Measurements from ENCODE around the gene ALB.

The ALB gene

GRCh38 chr4:73429826-73430587 lies 25.9 kb downstream of the ALB start:
- Histone ChIP-seq H3K4me1 (ENCODE audit: control insufficient read depth, insufficient read depth, low read length) (no peaks in the 10 kb centered on the region), H3K36me3 (ENCODE audit: control insufficient read depth, insufficient read depth, low read length) (no peaks in the 10 kb centered on the region), H3K4me3 (ENCODE audit: low read length) (no peak overlapping the region), H3K27me3 (ENCODE audit: control insufficient read depth, insufficient read depth, low read length) (no peaks in the 10 kb centered on the region), H3K9me3 (ENCODE audit: control insufficient read depth, insufficient read depth, low read length) (no peaks in the 10 kb centered on the region), H3K27ac (ENCODE audit: low read length) (no peak overlapping the region)
- DNase-seq (ENCODE audit: low read depth, low spot score), result no peak
- WGBS (ENCODE audit: insufficient coverage, insufficient read length), result no CpG with 5 or more reads among the region's 2 CpGs

GRCh38 chr4:73431813-73432168 lies 27.7 kb downstream of the ALB start:
- Histone ChIP-seq H3K36me3 (ENCODE audit: control insufficient read depth, insufficient read depth, low read length) (no peaks in the 10 kb centered on the region), H3K9me3 (ENCODE audit: control insufficient read depth, insufficient read depth, low read length) (no peaks in the 10 kb centered on the region), H3K27ac (ENCODE audit: low read length) (no peak overlapping the region), H3K27me3 (ENCODE audit: control insufficient read depth, insufficient read depth, low read length) (no peaks in the 10 kb centered on the region), H3K4me1 (ENCODE audit: control insufficient read depth, insufficient read depth, low read length) (no peaks in the 10 kb centered on the region), H3K4me3 (ENCODE audit: low read length) (no peak overlapping the region)
- DNase-seq (ENCODE audit: low read depth, low spot score), result no peak
- no CpG with 5 or more reads among the region's 1 CpG for WGBS (ENCODE audit: insufficient coverage, insufficient read length)

GRCh38 chr4:73432169-73433000 lies 28.3 kb downstream of the ALB start:
- no peak for DNase-seq (ENCODE audit: low read depth, low spot score)
- no peak overlapping the region for H3K27ac ChIP-seq (ENCODE audit: low read length)
- WGBS (ENCODE audit: insufficient coverage, insufficient read length), result no CpG with 5 or more reads among the region's 5 CpGs

GRCh38 chr4:73433140-73433539 lies 29.1 kb downstream of the ALB start:
- no peak overlapping the region for H3K4me3 ChIP-seq (ENCODE audit: low read length)
- no peaks in the 10 kb centered on the region for H3K27me3 ChIP-seq (ENCODE audit: control insufficient read depth, insufficient read depth, low read length)
- H3K36me3 ChIP-seq (ENCODE audit: control insufficient read depth, insufficient read depth, low read length), result no peaks in the 10 kb centered on the region
- no CpG with 5 or more reads among the region's 2 CpGs for WGBS (ENCODE audit: insufficient coverage, insufficient read length)
- no peaks in the 10 kb centered on the region for H3K9me3 ChIP-seq (ENCODE audit: control insufficient read depth, insufficient read depth, low read length)
- no peaks in the 10 kb centered on the region for H3K4me1 ChIP-seq (ENCODE audit: control insufficient read depth, insufficient read depth, low read length)
- DNase-seq (ENCODE audit: low read depth, low spot score), result no peak
- no peak overlapping the region for H3K27ac ChIP-seq (ENCODE audit: low read length)

More at GRCh38 chr4:73432169-73433000, 28.3 kb downstream of the ALB start:
- Histone ChIP-seq H3K27me3 (ENCODE audit: control insufficient read depth, insufficient read depth, low read length) (no peaks in the 10 kb centered on the region), H3K36me3 (ENCODE audit: control insufficient read depth, insufficient read depth, low read length) (no peaks in the 10 kb centered on the region), H3K4me1 (ENCODE audit: control insufficient read depth, insufficient read depth, low read length) (no peaks in the 10 kb centered on the region), H3K9me3 (ENCODE audit: control insufficient read depth, insufficient read depth, low read length) (no peaks in the 10 kb centered on the region), H3K4me3 (ENCODE audit: low read length) (no peak overlapping the region)

- Histone ChIP-seq H3K4me1 (ENCODE audit: control insufficient read depth, insufficient read depth, low read length) (no peaks in the 10 kb centered on the region), H3K9me3 (ENCODE audit: control insufficient read depth, insufficient read depth, low read length) (no peaks in the 10 kb centered on the region), H3K27ac (ENCODE audit: low read length) (no peak overlapping the region), H3K27me3 (ENCODE audit: control insufficient read depth, insufficient read depth, low read length) (no peaks in the 10 kb centered on the region), H3K4me3 (ENCODE audit: low read length) (no peak overlapping the region), H3K36me3 (ENCODE audit: control insufficient read depth, insufficient read depth, low read length) (no peaks in the 10 kb centered on the region)
- no peak for DNase-seq (ENCODE audit: low read depth, low spot score)
- no CpG with 5 or more reads among the region's 3 CpGs for WGBS (ENCODE audit: insufficient coverage, insufficient read length)
These were observed 30.2 kb downstream of the ALB start for GRCh38 chr4:73434311-73434710.

- Histone ChIP-seq H3K27me3 (ENCODE audit: control insufficient read depth, insufficient read depth, low read length) (no peaks in the 10 kb centered on the region), H3K4me3 (ENCODE audit: low read length) (no peak within 1 kb of the TSS), H3K4me1 (ENCODE audit: control insufficient read depth, insufficient read depth, low read length) (no peaks in the 10 kb centered on the region), H3K27ac (ENCODE audit: low read length) (no peak within 1 kb of the TSS), H3K9me3 (ENCODE audit: control insufficient read depth, insufficient read depth, low read length) (no peaks in the 10 kb centered on the region), H3K36me3 (ENCODE audit: control insufficient read depth, insufficient read depth, low read length) (no peaks in the 10 kb centered on the region)
- no peak for DNase-seq (ENCODE audit: low read depth, low spot score)
- WGBS (ENCODE audit: insufficient coverage, insufficient read length), result no CpG with 5 or more reads among the region's 1 CpG
These were observed 31.9 kb downstream of the ALB start, which contains the start of gene AFP for GRCh38 chr4:73435984-73436383. Gene AFP, plus strand, starts transcription at chr4:73436221. Its CDS starts 42 bp downstream, at chr4:73436263.

GRCh38 chr4:73436674-73437557 lies 32.8 kb downstream of the ALB start:
- no peak overlapping the region for H3K27ac ChIP-seq (ENCODE audit: low read length)
- no peaks in the 10 kb centered on the region for H3K36me3 ChIP-seq (ENCODE audit: control insufficient read depth, insufficient read depth, low read length)
- no peaks in the 10 kb centered on the region for H3K4me1 ChIP-seq (ENCODE audit: control insufficient read depth, insufficient read depth, low read length)
- WGBS (ENCODE audit: insufficient coverage, insufficient read length), result no CpG with 5 or more reads among the region's 3 CpGs
- no peaks in the 10 kb centered on the region for H3K9me3 ChIP-seq (ENCODE audit: control insufficient read depth, insufficient read depth, low read length)
- no peak for DNase-seq (ENCODE audit: low read depth, low spot score)
- no peak overlapping the region for H3K4me3 ChIP-seq (ENCODE audit: low read length)
- no peaks in the 10 kb centered on the region for H3K27me3 ChIP-seq (ENCODE audit: control insufficient read depth, insufficient read depth, low read length)

- Histone ChIP-seq H3K27me3 (ENCODE audit: control insufficient read depth, insufficient read depth, low read length) (no peaks in the 10 kb centered on the region), H3K36me3 (ENCODE audit: control insufficient read depth, insufficient read depth, low read length) (no peaks in the 10 kb centered on the region), H3K4me1 (ENCODE audit: control insufficient read depth, insufficient read depth, low read length) (no peaks in the 10 kb centered on the region), H3K4me3 (ENCODE audit: low read length) (no peak overlapping the region), H3K27ac (ENCODE audit: low read length) (no peak overlapping the region), H3K9me3 (ENCODE audit: control insufficient read depth, insufficient read depth, low read length) (no peaks in the 10 kb centered on the region)
- DNase-seq (ENCODE audit: low read depth, low spot score), result no peak
These were observed 33.5 kb downstream of the ALB start for GRCh38 chr4:73437558-73437956.

GRCh38 chr4:73438048-73438447 lies 34.0 kb downstream of the ALB start:
- no peaks in the 10 kb centered on the region for H3K4me1 ChIP-seq (ENCODE audit: control insufficient read depth, insufficient read depth, low read length)
- no peak overlapping the region for H3K27ac ChIP-seq (ENCODE audit: low read length)
- H3K4me3 ChIP-seq (ENCODE audit: low read length), result no peak overlapping the region
- no peaks in the 10 kb centered on the region for H3K36me3 ChIP-seq (ENCODE audit: control insufficient read depth, insufficient read depth, low read length)
- no peaks in the 10 kb centered on the region for H3K27me3 ChIP-seq (ENCODE audit: control insufficient read depth, insufficient read depth, low read length)
- DNase-seq (ENCODE audit: low read depth, low spot score), result no peak
- H3K9me3 ChIP-seq (ENCODE audit: control insufficient read depth, insufficient read depth, low read length), result no peaks in the 10 kb centered on the region
- no CpG with 5 or more reads among the region's 1 CpG for WGBS (ENCODE audit: insufficient coverage, insufficient read length)

- no peak for DNase-seq (ENCODE audit: low read depth, low spot score)
- H3K27ac ChIP-seq (ENCODE audit: low read length), result no peak overlapping the region
- no CpG with 5 or more reads among the region's 2 CpGs for WGBS (ENCODE audit: insufficient coverage, insufficient read length)
These were observed 34.6 kb downstream of the ALB start for GRCh38 chr4:73438582-73439215.

More at GRCh38 chr4:73438582-73439215, 34.6 kb downstream of the ALB start:
- no peaks in the 10 kb centered on the region for H3K4me1 ChIP-seq (ENCODE audit: control insufficient read depth, insufficient read depth, low read length)
- H3K27me3 ChIP-seq (ENCODE audit: control insufficient read depth, insufficient read depth, low read length), result no peaks in the 10 kb centered on the region
- H3K4me3 ChIP-seq (ENCODE audit: low read length), result no peak overlapping the region
- H3K9me3 ChIP-seq (ENCODE audit: control insufficient read depth, insufficient read depth, low read length), result no peaks in the 10 kb centered on the region
- no peaks in the 10 kb centered on the region for H3K36me3 ChIP-seq (ENCODE audit: control insufficient read depth, insufficient read depth, low read length)

Measured in iPS DF 6.9 (cell line).